GM10847 (cell line): ENCODE results near the gene RGL1.

Experiments used
- POLR2A ChIP-seq: IDR thresholded peaks from 2 replicates; pipeline ENCODE4 v1.6.1; 2011; ENCODE audit not compliant: insufficient read length; ENCODE audit errors: extremely low read depth

The RGL1 gene

GRCh38 chr1:183834568-183834967 is 29.6 kb downstream of the RGL1 start:
- no peak for TF ChIP-seq POLR2A

- TF ChIP-seq POLR2A = no peak
Observed at GRCh38 chr1:183836598-183836997, 31.7 kb downstream of the RGL1 start.

- TF ChIP-seq POLR2A = no peak
Observed at GRCh38 chr1:183837062-183837461, 32.1 kb downstream of the RGL1 start.

GRCh38 chr1:183838221-183838620 is 33.3 kb downstream of the RGL1 start:
- no peak for TF ChIP-seq POLR2A

DNA sequence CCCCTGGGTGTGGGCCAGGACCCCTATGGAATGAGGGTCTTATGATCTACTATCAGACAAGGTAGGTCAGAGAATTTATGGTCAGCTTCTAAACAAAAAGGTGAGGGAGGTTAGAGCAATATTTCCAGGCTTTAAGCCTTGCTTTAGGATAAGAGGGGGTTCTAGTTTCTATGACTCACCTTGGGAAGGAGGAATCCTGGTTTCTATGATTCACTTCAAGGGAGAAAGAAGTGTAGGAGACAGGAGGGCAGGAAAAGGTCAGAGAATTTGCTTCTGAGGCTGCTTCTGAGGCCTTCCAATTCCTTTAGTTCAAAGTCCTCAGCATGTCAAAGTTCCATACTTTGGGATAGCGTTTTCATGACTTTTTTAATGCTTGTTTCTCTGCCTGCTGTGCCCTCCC is 35.2 kb downstream of the RGL1 start:
- TF ChIP-seq POLR2A = no peak

- no peak for TF ChIP-seq POLR2A
Observed at GRCh38 chr1:183841550-183841949, 36.6 kb downstream of the RGL1 start.

DNA sequence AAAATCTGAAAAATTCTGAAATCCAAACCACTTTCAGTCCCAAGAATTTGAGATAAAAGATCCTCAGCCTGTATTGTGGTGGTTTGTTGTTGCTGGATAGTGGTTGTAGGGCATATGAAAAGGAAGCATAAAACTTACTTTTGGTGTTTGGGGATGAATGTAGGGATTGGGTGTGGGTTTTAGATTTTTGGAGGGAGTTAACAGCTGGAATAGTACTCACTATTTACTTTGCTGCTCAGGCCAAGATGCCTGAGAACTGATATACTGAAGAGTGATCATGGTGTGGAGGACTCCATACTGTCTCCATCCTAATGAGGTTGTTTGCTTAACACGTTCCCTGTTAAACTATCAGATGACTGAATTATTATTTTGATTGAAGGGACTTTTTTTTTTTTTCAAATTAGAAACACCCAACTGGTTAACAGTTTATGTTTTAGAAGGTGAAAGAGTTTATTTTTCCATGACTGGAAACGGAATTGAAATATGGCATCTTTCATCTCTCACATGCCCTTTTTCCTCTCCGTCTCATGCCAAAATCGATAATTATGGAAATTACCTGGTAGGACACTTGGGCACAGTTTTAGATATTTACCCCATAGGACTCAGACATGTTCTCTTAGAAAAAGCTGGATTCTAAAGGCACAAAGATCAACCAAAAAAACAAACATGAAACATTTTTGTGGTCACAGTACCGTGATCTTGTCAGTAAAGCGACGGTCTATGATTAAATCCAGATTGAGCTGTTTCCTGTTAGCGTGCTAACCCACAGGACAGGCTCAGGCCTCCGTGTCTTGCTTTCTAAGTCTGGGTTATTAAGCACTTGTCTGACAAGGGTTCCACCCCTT is 37.3 kb downstream of the RGL1 start:
- TF ChIP-seq POLR2A = no peak

- no peak for TF ChIP-seq POLR2A
Observed at GRCh38 chr1:183842795-183843144, 37.9 kb downstream of the RGL1 start.

DNA sequence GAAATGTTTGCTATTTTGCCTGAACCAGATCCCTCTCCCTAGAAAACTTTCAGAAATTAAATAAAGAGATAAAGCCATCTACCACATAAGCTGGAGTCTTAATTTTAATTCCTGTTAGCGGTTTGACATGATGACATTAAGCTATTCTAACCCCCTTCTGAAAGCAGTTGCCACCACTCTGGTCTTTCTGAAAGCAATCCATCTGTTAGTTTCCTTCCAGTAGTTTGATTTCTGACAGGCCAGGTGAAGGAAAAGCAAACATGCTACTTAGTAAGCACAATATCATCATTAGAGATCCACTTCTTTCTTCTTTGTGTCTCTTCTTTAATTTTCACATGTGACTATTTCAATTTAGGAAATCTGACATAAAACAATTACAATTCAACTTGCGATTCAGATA is 39.9 kb downstream of the RGL1 start:
- no peak for TF ChIP-seq POLR2A

- no peak for TF ChIP-seq POLR2A
Observed at GRCh38 chr1:183845681-183846080, 40.8 kb downstream of the RGL1 start.

- TF ChIP-seq POLR2A = no peak
Observed at GRCh38 chr1:183847641-183848040, 42.7 kb downstream of the RGL1 start.

DNA sequence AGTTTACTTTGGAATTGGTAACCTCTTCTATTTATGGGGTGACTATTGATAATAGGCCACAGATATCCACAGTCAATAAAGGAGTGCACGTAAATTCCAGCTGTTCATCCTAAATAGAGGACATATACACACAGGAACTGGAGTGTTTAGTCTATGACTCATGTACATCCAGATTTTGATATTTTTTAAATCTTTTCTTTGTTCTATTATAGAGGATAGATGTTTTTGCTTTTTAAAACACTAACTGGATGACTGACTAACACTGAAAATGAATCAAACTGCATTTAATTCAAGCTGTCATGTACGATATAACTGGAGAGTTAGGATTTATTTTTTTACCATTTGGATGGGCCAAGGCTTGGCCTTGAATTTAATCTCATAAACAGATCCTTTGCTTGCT is 45.9 kb downstream of the RGL1 start:
- TF ChIP-seq POLR2A = no peak

DNA sequence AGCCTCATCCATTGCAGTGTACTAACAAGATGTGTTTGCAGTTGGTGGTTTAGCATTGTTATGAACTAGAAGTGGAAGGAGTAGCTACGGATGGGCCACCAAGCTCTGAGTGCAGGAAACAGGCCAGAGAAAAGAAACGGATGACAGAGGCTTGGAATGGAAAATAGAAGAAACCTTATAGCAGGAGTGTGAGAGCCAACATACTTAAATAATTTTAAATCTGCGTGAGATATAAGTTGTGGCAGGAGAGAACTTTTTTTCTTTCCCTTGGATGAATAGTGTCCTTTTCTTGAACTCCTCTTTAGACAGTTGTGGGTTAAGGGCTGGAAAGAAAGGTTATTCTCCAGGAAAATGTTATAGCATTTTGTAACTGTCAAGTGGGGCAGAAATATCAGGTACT is 54.2 kb downstream of the RGL1 start:
- TF ChIP-seq POLR2A = no peak

DNA sequence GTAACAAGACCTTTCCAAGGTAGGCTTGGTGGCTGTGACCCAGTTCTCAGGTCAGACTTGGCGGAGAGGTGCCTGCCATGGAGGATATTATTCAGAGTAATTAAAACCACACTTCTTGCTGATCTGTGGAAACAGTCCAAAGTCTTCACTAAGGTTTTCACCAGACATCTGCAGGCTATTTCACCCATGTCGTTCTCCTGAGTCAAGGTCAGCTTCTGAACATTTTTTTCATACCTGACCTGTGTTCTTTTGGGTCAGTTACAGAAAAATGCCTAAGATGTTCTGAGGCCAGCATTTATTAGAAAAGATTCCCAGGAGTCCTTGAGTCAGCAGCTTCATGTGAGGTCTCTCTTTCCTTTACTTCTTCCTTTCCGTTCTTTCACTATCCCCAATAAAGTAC is 54.9 kb downstream of the RGL1 start:
- no peak for TF ChIP-seq POLR2A

DNA sequence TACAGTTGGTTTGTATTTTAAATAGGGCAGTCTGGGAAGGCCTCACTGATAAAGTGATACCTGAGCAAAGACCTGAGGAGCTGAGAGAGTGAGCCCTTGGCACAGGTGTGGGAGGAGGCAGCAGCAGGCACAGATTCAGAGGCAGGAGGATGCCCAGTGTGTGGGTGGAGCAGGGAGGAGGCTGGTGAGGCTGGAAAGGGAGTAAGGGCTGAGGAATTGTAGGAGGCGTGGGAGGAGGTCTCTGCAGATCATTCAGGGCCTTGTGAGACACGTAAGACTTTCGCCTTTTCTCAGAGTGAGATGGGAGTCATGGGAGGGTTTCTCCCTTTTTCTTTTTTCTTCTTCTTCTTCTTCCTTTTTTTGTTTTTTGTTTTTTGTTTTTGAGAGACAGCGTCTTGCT is 58.0 kb downstream of the RGL1 start:
- no peak for TF ChIP-seq POLR2A

GRCh38 chr1:183863852-183864251 is 58.9 kb downstream of the RGL1 start:
- TF ChIP-seq POLR2A = no peak

- TF ChIP-seq POLR2A = no peak
Observed at GRCh38 chr1:183864611-183865010, 59.7 kb downstream of the RGL1 start.
